HG03565 (cell line): ENCODE results near the gene RBL2.
"Not testable (repeated sequence)": the region's sequence is repeated elsewhere in the genome, so short reads cannot be mapped to it uniquely, and the experiment has no call there.

ENCODE experiments used
- ATAC-seq: cut with Tn5 transposase; IDR thresholded peaks from one replicate; pipeline ENCODE4 v1.9.1; 2021; ENCODE audit warnings: mild to moderate bottlenecking, moderate library complexity; ENCODE audit not compliant: unreplicated experiment

The RBL2 gene

DNA sequence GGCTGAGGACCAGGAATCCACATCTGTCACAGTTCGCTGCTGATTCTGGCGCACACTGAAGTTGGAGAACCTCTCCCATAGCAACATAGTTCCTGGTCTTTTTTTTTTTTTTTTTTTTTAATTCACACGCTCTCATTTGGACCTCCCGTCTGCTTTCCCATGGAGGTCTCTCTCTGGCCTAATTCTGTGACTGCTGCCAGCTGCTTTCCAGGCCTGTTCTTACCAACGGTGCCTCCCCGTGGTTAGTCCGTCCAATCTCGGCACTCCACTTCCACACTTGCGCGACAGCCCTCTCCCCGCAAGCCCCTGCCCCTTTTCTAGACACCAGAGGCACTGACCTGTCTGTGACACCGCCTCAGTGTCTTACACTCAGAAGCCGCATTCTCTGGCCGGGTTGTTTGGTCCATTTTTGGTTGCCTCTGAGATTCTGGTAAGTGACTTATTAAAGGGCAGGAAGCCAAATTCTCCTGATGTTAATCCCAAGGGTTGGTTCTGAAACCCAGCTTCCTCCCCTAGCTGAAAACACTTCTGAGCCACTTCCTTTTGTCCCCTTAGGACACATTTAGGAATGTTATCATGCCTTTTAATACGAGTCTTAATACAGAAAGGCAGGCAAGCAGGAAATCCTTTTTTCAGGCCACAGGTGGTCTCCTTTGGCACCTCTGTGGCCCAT is 69.9 kb downstream of the RBL2 start:
- ATAC-seq: no peak

GRCh38 chr16:53504665-53505064 is 70.4 kb downstream of the RBL2 start:
- ATAC-seq: no peak

DNA sequence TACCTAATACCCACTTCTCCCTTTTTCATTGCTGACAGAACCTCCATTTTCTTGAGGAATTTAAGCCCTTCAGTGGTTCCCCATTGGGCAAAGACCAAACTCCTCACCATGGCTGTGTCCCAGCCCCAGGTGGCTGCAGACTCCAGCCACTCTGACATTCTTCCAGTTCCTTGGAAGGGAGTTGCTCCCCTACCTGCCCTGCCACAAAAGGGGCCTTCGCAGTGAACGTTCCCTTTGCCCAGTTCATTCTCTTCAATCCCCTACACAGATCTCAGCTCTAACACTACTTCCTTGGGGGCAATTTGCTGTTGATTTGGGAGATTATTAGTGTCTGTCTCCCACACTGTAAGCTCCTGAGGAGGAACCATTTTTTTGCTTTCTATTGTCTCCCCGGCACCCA is 72.0 kb downstream of the RBL2 start:
- no peak for ATAC-seq

DNA sequence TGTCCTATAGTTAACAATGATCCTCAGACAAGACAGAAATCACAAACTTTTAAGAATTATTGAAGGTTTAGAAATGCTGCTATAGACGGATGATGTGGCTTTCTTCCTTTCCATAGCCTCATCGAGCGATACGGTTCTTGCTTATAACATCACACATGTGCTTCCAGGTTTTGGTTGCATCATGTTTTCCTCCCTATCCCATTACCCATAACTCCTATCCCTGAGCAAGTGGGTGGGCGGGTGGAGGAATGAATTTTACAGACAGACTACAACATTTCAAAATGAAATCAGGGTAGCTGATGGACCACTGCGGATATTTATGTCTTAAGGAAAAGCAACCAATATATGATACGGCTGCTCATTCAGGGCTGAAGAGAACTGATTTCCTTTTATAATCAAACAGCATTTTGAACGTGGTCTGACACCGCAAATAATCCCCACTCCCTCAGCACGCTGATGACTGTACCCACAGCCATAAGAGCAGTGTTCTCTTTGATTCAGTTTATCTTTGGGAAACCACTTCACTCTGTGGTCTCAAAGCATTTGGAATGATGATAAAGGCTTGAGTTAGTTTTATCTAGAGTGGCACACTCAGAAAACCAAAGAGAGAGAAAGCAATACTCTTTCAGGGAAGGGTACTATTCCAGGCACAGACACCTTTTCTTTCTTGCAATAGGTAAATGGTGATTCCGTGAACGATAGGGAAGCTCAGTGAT is 73.4 kb downstream of the RBL2 start:
- ATAC-seq: no peak

DNA sequence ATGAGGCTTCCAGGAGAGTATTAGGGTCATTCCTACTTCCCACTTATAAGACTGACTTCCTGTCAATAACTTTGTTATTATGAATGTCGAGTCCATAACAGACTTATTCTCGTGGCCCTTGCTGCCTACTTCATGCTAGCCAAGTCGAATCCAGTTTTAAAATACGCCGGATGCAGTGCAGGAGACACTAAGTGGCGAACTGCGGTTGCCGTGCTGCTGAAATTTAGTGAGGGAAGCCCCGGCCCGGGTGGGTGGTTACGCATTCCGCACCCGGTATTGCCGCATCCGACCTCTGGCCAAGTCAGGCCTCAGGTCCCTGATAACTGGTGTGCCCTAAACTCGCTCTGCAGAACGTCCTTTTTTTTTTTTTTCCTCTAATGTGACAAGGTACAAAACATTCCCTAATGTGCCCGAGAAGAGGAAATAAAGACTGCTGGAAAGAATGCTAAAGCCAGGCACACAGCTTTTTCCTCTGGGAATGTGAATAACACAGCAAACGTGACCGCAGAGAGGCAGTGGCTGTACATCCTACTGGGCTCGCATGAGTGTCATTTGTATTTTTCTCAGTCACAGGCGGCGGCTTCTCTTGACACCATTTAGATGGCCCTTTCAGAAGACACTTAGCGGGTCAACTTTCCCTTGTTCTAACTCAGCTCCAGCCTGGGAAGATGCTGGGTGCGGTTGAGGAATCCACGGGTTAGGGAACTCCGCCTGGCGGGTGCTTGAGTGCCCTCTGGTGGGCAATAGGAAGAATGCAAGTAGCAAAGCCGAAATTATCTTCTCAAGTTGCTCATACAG is 75.8 kb downstream of the RBL2 start:
- ATAC-seq: no peak

GRCh38 chr16:53510704-53511070 is 76.4 kb downstream of the RBL2 start:
- no peak for ATAC-seq

DNA sequence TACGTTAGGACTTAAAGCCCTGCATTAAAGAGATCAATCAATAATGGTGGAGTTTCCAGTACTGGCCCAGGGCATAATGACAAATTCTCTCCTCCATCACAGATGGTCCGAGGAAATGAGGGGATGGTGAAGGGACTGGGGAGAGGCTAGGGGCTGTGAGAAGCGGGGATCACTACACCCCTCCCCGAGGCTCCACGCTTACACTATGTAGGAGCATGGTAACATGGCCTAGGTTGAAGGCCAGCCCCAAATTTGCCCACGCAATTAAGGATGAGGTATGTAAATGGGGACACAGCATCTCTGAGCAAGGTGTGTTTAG is 76.8 kb downstream of the RBL2 start:
- no peak for ATAC-seq

DNA sequence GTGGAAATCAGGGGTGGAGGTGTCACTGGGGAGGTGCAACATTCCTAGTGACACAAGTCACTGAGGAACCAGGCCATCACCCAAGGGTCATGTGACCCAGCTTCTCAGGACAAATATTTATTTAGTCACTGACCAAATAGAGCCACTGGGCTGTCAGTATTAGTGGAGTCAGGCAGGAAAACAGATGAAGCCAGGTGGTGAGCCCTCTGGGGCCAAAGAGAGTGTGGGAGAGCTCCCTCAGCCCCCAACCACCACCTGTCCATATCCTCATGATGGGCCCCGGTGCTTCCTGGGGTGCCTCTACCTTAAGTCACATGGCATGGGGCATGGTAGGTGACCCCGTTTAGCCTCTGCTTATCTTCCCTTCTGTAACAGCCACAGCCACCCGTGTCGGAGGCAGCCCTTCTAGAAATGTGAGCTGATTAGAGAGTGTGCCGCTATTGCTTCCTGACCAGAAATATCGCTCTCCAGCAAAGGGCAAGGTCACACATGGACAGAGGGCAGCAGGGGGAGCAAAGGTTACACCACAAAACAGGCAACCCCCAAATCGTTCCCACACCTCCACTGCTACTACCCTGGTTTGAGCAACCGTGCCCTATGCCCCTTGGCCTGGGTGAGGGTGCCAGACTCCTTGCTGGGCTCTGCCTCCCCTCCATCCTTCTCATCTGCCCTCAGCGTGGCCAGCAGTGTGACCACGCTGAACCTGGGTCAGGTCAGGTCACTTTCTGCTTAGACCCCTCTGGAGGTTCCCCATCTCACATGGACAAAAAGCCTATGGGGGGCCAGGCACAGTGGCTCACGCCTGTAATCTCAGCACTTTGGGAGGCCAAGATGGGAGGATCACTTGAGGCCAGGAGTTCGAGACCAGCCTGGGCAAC is 77.4 kb downstream of the RBL2 start:
- ATAC-seq: no peak

- not testable (repeated sequence) for ATAC-seq
These were observed 78.5 kb downstream of the RBL2 start for GRCh38 chr16:53512795-53513194.

DNA sequence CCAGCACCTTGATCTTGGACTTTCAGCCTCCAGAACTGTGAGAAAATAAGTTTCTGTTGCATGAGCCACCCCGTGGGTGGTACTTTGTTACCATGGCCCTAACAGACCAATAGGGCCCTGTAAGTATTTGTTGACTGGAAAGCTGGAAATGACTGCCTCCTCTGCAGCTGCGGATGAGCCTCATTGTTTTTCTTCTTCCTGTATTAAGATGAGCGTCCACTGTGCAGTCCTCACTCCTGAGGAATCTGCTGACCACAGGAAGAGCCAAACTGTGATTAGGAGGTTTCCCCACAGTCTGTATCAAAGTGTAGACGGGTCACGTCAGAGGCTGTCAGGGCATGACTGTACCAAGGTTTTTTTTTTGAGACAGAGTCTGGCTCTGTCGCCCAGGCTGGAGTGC is 81.0 kb downstream of the RBL2 start:
- no peak for ATAC-seq

GRCh38 chr16:53515811-53516210 is 81.5 kb downstream of the RBL2 start:
- no peak for ATAC-seq

GRCh38 chr16:53517851-53518250 is 83.6 kb downstream of the RBL2 start:
- ATAC-seq: no peak

DNA sequence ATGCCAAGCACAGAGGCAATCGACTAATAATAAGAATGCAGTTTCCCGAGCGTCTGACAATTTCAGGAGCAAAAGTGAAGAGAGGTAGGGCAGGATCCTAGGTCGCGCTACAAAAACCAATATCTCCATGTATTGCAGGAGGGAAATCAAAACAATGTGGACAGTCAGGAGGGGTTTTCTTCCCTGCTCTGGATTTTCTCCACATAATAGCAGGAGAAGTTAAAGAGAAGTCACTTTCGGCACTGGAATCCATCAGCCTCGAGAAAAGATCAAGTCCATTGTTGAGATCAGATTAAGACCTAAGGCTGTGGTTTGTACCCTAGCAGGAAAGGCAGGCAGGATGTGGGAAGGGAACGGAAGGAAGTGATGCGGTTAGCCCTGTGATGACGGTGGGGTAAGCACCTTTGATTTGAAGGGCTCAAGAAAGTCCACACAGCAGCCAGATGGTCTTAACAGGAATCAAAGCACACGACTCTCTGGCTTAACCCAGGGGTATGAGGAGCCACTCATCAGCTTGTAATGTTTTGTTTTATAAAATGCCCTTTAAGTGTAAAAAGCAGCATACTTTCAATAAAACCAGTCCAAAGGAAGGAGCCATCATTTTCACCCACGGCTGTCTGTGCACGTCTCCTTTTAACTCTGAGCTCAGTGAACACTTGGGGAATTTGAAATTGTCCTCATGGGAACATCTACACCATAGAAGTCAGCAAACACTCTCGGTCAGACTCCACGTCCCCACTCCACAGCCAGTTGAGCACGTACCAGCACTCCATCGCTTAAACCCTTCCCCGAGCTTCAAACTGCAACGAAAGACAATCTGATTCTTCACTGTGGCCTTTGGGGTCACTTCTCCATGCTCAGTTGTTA is 84.5 kb downstream of the RBL2 start:
- ATAC-seq: peak; percentile 99

DNA sequence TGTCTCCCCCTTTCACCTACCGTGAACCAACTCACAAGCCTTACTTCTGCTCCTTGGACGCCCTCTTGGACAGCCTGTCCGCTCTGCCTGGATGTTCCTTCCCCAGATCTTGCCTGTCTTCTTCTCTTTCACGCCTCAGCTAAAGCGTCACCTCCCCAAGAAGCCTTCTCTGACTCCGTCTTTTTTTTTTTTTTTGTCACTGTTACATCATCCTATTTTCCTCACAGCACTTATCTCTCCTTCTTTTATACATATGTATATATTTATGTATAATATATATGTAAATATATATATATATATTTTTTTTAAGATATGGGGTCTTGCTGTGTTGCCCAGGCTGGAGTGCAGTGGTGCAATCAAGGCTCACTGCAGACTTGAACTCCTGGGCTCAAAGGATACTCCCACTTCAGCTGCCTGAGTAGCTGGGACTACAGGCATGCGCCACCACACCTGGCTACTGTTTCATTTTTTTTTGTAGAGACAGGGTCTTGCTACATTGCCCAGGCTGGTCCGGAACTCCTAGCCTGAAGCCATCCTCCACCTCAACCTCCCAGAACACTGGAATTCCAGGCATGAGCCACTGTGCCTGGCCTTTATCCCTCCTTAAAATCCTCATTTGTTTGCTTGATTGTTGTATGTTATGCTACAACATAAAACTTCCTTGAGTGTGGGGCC is 85.3 kb downstream of the RBL2 start:
- ATAC-seq: no peak

GRCh38 chr16:53523126-53523804 is 89.0 kb downstream of the RBL2 start:
- ATAC-seq: no peak

DNA sequence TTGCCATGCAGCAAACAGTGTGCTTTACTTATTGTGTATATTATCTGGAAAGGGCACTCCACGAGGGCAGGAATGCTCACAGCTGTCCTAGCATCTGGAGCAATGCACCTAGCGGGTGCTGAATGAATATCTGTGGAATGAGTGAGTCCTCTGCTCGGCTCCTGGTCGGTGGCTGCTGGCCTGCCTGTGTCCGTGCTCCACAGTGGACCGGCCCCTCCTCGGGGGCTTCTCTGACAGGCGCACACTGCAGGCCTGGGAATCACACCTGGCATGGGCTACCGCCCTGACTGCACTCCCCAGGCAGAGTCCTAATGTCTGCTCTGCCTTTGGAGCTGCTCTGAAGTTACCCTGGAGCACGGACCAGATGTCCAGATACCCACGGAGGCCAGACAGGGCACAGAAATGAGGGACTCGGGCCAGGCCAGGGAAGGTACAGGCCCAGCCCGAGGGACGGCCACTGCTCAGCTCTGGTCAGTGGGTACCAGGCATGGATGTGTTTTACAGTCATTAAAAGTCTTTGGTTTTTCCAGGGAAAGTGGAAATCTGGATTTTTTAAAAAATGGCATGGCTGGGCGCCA is 89.8 kb downstream of the RBL2 start:
- no peak for ATAC-seq

- ATAC-seq: no peak
These were observed 94.5 kb downstream of the RBL2 start for GRCh38 chr16:53528797-53529196.

DNA sequence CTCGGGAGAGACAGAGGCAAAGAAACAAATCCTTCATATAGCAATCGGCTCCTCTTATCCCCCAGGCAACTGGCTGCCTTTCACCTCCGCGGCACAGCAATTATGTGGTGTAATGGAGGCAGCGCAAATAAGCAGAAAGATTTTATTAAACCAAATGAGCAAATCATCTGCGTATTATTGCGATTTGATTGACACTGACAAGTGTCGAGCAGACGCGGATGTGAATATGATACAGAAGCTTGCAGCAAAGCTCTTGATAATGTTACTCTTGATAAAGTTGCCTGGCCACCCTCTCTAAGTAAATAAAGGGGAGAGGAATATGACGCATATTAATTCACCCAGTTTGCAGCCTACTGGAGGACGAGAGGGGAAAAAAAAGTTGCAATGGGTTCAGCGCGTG is 95.2 kb downstream of the RBL2 start:
- no peak for ATAC-seq

- no peak for ATAC-seq
These were observed 95.8 kb downstream of the RBL2 start for GRCh38 chr16:53530046-53530445.
